CD4-positive, alpha-beta T cell treated with Interleukin-15 for 4 hours (primary cell): ENCODE results near the gene CNTFR.

Experiments
- DNase-seq: peaks from one replicate; pipeline ENCODE4 v3.0.0-alpha.2; 2020; ENCODE audit warnings: low spot score

CNTFR gene

DNA sequence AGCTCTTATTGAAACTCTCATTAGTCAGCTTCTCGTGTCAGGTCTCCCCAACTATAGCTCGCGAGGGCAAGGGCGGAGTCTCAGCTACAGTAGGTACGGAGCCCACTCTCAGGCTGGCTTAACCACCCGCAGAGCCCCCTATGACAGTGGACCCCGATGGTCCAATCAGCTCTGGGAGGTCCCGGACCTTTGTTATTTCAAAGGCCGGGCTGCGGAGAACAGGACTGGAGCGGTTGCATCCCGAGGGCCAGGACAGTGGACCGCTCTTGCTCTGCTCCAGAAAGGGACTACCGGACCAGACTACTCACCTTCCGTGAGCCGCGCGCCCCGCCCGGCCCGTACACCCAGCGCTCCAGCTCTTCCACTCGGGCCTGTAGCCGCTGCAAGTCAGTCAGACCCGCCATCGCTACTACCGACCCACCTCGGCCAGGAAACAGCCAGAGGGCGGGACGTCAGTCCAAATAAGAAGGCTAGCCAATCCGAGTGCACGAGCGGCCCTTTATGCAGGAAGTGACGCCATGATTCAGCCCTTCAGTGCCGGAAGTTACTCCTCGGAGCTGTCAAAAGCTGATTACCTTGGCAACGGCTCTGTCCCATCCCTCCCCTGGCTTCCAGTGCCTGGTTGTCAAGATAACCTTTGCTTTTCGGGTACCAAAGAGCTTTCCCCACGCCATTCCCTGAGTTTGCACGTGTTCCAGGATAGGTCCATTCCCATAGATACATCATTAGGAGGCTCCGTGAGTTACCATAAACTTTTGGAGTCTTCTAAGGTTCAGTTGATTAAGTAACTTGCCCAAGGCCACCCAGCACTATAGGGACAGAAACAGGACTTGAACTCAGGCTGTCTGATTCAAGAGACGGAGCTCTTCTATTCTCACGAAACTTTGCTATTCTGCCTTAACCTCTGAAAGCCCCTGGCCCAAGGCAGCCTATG lies 30.8 kb upstream of the CNTFR start, which contains the start of gene DCTN3:
DCTN3 (minus strand) TSS at position 435 of the 934 bp plus-strand sequence; CDS start at position 404, 31 bp downstream.
- peak; percentile 93 for DNase-seq

DNA sequence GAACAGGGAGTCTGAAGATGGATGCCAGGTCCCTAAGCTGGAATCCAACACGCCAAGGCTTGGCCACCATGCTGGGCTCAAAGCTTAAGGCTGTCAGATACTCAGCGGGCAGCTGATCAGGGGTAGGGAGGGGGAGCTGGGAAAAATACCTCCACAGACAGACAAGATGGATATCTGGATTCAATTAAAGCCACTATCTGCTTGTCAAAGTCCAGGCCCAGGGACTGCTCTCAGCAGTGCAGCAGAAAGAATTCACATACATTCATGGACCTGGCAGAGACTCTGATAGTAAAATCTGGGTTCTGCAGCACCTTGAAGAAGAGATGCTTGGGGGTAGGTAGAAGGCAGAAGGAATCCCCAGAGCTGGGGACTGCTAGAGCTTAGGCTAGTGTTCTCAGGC lies 25.6 kb upstream of the CNTFR start:
- DNase-seq: no peak

DNA sequence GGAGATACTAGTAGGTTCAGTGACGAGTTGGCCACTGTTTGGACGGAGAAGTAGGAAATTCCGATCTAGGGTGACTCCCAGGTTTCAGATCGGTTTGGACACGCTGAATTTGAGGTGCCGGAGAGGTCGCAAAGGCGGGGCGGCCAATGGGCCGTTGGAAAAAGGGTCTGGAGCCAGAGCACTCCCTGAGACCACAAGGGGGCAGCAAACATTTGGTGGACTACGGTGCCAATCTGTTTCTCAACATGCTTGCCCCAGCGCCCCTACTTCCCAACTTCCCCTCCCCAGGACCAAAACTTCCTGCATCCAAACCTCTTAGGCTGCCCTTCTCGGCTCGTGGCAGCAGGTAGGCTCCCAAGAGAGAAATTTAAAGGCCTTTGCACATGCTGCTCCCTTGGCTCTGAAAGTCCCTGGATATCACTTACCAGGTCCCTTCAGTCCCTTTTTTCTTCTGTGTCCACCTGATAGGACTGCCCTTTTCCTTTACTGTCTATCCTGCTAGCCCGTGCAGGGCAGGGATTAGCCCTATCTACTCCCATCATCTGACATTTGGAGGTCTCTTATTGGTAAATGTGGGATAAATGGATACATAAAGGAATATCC lies 23.4 kb upstream of the CNTFR start:
- peak; percentile 73 for DNase-seq

DNA sequence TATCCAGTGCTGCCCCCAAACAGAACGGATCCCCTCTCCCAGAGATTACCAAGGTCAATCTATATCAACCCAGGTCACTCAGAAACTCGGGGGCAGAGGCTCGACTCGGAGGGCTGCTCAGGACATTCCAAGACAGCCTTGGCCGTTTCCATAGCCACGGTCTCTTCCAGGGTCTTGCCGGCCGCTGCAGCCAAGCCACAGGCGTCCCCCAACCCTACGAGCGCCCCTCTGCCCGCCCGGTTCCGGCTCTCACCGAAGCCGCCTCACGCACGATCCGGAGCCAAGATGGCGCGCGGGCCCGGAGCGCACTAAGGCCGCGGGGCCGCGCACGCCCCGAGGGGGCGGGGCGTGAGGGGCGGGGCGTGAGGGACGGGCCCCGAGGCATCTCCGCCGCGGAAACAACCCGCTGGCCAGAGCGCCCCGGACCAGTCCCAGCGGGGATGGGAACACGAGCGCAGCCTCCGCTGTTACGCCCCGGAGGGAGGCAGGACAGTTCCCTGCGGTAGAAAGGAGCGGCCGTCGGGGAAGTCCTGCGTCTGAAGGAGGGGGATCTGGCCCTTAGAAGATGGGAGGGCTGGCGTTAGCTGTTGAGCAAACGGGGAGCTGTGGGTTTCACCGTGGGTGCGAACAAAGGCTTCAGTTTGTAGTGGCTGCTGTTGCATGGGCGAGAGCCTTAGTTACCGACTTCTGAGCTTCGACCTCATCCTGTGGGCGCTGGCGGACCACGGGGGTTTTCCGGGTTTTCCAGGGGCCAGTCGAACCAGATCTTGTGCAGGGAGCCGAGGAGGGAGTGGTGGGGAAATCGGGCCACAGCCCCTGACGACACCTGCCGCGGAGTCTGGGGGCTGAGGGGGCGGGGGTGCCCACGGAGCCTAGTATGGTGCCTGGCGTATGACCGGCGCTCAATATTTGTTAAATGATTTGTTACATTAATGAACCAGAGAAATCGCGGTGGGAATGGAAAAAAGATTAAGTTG lies 22.6 kb upstream of the CNTFR start, which contains the start of gene RPP25L:
RPP25L (minus strand) TSS at position 287 of the 977 bp plus-strand sequence. CDS start 801 bp downstream, outside the sequence.
- peak; percentile 82 for DNase-seq

DNA sequence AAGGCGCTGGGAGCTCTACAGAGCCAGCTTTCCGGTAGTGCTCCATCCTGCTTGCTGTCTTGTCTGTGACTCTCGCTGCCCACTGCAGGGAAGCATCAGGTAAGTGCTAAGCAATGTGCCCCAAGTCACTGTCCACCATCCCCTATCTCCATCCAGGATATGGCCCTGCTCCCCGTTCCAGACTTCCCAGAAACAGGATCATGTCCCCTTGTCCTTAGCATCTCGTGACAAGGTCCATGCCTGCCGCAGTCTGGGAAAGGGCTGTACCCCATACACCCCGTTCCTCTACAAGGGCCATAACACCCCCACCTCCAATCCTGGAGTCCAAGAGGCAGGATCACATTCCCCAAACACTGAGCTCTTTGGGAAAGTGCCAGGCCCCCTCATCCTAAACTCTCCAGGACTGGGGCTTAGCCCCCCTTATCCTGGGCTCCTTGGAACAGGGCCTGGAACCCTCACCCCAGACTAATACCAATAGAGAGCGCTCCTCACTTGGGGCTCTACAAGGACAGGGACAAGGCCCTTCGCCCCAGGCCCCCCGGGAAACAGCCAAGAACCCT lies 21.8 kb upstream of the CNTFR start:
- DNase-seq: no peak

DNA sequence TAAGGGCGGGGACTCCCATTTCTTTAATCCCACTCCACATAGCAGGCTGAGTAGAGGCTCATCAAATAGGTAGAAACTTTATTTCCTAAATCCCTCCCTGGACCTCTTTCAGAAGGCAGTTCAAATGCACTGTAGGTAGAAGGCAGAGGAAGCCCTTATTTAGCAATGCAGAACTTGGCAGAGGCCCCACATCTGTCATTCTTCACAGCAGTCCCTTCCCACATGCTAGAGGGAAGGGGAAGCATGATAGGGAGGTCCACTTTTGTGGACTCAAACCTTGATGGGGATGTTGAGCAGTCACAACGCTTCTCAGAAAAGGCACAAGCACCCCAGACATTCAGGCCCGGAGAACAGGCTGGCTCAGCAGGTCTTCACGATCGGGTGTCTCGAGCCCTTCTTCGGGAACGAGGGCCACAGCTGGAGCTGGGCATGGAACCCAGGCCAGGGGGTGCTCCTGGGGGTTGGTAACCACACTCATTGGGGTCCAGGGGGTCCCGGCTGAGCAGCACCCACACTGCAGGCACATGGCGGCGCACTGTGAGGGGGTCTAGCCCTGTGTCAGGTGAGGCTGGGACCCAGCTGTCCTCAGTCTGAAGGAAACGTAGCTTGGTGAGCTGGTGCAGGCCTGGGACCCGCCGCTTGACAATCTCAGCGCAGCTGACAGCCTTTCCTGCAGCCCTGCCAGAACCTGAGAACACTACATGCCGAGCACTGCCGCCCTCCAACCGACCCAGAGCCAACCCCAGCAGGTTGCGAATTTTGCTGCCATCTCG lies 21.1 kb upstream of the CNTFR start:
- no peak for DNase-seq

DNA sequence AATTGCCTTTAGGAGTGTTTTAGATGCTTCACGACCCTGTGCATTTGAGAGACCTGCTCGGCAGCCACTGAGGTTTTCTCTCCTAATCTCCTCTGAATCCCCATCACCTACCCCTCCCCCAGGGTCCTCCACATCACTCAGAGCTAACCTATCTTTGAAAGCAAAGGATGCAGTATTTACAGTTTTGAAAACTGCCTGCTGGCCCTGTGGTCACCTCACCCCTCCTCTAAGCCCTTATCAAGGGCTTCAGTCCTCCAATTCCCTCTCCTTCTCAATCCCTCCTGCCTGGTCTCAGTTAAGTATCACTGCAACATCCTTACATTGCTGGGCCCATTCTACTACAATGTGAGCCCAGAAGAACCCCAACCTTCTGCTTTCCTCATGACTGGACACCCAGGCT lies 17.8 kb upstream of the CNTFR start:
- DNase-seq: no peak

DNA sequence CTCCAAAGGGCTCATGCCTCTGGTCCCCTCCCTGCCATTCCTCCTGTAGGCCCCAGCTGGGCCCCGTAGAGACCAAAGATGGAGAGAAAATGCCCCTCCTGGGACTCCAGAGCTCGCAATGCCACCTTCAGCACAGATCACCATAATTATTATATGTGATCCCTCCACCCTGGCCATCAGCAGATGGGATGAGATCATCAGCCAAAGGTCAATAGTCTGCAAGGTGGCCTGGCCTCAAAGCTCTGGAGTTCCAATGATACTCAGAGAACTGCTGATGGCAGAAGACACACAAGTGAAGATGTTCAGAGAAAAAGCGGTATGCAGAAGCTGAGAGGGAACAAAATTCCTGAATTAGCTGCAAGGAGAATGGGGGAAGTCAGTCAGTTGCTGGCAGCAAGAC lies 17.4 kb upstream of the CNTFR start:
- no peak for DNase-seq

DNA sequence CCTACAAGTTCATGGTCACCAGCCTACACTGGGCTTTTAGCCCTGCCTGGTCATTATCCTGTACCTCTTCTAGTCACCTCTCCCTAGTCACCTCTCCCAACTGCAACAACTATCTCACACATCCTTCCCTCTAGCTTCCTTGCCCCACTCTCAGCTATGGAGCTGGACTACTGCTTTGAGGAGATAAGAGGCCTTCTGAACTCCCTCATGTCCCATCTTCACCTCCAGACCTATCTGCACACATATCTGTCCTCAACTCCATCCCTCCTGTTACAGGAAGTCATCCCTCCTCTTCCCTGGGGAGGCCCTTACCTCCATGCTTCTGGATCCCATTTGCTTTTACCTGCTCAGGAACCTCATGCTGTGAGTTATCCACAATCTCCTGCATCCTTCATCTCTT lies 16.7 kb upstream of the CNTFR start:
- DNase-seq: no peak

DNA sequence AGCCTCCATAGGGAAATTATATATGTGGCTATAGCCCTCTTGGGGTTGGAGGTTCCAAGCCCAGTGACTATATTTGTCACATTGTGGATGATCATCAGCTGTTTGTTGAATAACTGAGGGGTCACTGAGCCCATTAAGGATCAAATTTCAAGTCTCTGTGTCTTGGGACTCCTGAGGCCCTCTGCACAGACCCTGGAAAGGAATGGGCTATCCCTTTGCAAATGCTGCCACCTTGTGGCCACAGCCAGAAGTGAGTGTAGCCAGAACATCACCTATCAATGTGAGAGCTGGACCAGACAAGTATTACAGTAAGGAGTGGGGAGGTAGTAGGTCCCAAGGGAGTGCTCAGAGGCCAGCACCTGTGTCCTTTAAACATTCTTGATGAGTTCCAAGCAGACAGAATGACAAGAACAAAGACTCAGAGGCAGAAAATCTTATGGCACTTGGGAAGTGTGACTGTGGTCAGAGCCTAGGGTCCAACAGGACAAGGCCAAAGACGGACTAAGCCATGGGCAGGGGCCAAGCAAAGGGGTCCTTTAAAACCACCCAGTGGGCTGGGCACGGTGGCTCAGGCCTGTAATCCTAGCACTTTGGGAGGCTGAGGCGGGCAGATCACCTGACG lies 14.2 kb upstream of the CNTFR start:
- DNase-seq: peak; percentile 84

DNA sequence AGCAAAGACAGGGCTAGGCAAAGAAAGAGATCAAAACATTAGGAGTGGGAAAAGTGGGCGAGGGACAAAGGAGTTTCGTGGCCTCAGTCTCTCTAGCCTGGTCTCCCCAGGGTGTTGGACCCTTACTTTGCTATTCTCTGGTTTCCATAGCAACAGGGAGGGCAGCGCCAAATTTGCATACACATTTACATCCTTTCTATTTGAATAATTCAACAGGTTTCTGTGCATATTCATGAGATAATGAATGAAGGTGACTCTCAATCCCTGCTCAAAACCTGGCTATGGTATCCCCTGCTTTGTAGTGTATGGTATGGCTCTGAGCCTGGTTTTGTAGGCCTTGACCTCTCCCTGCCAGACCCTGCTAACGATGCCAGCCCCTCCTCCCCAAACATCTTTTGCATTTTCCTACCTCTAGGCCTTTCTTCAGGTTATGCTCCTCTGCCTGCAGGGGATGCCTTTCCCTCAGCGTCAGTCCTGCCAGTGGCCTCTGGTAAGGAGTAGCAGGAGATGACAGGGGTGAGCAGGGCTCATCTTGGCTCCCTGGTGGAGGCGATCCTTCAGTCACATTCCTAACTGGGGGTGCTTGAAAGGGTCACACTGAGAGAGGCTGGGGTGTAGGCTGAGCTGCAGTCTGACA lies 12.5 kb upstream of the CNTFR start:
- DNase-seq: no peak

DNA sequence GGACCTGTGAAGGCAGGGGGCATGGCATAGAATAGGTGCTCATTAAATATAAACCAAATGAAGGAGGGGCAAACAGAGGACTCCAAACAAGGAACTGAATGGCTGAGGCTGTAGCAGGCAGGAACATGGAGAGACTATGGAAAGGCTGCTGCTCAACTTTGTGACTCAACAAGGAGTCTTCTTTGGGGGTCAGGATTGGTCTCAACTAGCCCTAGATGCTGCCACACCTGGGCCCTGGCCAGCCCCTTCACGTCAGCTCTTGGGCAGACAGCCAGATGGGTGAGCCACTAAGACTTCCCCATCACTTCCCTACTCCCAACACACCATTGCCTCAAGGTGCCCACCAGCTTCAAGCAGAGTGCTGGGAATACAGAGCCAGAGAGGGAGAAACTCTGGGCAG lies 11.4 kb upstream of the CNTFR start:
- DNase-seq: no peak

DNA sequence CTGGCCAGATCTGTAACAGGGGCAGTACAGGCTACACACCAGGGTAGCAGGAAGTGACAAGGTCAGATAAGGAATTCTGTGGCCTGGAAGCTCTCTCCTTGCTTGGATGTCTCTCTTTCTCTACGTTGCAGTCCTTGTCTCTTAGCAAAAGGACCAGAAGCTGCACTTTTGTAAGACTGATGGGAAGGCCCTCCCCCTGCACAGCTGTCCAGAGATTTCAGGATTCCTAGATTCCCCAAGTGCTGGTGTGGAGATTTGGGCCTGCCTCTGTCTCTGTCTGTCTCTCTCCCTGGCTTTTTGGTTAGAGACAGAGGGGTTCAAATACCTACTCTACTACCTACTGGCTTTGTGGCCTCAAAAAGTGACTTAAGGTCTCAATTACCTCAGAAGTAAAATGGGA lies 10.0 kb upstream of the CNTFR start:
- DNase-seq: no peak

DNA sequence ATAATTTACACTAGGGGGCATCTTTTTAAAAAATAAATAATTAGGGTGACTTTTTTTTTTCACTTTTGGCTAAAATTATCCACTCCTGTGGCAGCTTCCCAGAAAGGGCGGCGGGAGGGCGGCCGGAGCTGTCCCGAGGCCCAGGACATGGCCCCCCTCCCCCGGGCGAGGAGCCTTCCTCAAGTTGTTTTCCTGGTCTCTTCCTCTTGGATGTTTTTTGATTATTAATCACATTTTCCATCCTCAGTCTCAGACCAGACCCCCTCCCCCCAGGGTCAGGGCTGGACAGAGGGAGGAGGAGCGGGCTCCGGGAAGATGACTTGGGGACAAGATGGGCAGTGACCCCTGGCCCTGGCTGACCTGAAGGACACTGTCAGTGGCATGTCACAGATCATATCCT lies 4.7 kb upstream of the CNTFR start:
- DNase-seq: no peak

DNA sequence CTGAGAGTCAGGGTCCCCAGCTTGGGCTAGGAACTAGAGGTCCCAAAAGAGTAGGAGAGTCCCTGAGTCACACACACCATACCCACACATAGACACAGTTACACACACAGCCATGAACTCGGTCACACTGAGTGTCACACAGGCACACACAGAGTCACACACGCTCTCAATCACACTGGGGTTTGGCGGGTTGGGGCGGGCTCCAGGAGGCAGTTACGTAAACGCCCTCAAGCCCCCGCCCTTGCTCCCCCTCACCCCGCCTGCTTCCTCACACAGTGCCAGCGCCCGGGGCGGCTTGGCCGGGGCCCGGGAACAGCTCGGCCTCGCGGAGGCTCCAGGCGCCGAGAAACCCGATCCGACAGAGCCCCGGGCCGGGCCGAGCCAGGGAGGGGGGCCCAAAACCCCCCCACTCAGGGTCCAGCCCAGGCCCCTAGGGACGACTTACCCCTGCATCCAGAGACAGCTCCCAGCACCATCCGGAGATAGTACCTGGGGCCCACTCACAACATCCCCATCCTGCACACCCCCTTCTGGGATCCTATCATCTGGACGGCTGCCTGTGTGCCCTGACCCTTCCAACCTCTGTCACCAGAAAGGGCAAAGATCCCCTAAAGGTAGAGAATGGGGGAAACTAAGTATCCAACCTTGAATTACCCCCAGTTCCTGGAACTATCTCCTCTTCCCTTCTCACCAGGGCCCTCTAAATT lies 3.5 kb upstream of the CNTFR start:
- no peak for DNase-seq

DNA sequence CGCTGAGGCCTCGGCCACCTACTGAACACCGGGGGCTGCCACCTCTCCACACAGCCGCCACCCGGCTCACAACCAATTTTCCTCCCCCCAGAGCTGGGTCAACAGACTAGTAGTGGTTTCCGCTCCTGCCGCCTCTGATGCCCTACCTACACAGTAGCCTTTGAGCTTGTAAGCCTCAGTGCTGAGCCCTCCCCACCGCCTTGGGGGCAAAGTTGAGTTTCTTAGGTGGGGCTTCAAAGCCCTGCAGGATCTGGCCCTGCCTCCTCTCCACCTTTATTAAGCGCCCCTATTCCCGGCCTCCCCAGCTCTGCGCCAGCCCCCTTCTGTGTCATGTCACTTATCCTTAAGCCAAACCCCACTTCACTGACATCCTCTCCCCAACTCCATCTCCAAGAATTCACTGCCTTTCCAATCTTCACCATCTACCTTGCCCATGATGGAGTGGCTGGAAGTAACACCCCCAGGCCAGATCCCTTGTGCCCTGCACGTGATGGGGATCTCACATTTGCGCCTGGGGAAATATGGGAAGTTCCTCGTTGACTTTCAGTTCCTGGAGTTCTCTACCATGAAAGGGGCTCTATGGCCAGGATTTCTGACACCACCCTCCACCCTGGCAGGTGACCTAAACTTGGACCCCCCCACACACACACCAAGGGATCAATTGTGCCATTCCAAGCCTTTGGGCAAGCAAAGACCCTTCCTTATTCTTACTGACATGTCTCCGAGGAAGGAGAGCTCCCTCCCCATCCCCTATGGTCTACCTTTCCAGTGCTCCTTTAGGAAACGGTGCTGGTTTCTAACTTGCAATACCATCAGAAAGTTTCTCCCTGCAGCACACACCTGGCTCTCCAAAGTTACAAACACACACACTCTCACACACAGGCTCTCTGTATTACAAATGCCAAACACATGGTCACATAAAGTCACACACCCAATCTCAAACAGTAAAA lies 2.7 kb upstream of the CNTFR start:
- no peak for DNase-seq

DNA sequence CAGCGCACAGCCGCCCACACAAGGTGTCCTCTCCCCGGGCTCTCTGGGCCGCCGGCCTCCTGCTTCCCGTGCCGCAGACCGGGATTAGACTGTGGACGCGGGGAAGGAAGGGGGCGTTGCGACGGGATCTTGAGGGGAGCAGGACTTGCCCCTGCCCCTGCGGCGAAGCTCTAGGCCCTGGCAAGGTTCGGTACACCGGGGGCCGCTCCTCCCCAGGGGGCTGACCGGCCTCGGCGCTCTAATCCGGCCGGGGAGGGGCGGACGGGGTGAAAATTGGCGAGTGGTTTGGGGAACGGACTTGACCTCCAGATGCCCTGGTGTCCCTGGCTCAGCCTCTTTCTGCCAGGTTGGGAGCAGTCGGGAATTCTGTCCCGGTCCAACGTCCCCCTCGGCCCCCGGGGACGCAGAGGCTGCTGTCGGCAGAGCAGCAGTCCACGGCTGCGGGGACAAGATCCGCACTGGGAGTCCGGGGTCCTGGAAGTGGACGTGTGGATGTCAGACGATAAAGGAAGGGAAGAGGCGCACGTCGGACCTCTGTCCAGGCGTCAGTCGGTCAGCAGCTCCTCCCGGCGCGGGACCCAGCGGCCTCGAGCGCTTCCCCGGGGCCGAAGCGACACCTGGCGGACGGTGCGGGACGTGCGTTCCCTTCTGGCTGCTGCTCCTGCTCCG lies 1.9 kb upstream of the CNTFR start:
- peak; percentile 67 for DNase-seq
